ENCODE results near the gene CIAO2B. TPM values are rescaled to one million over a fixed set of nuclear protein-coding genes. Genes with fewer than 3 reads are reported as not detected.

CIAO2B gene
- total and polyA plus RNA-seq, 4 experiments from 2014 or later, result 72.7 to 150 (median 102) TPM

GRCh38 chr16:66891797-66892196 lies 42.4 kb downstream of the CIAO2B start:
- no peaks in the 10 kb centered on the region for H3K36me3 ChIP-seq (ENCODE audit: insufficient read depth, low read length)
- no peak overlapping the region for H3K27ac ChIP-seq (ENCODE audit: low read depth, low read length)
- Mint-ChIP-seq H3K4me3 (no peak overlapping the region), H3K27ac (peak overlapping the region in 1 of 7 donors; percentile 25), H3K36me3 (peaks cover 0 to 15% of the 10 kb centered on the region in 2 donors), H3K27me3 (no peaks in the 10 kb centered on the region), H3K9me3 (no peaks in the 10 kb centered on the region), H3K4me1 (peaks cover 10 to 23% (median 17%) of the 10 kb centered on the region in 4 donors)
- intact Hi-C loops (cut with micrococcal nuclease), result no loop called here
- DNase-seq, result no peak
- H3K9me3 ChIP-seq (ENCODE audit: control insufficient read depth in 1 of 2, low read length in 2 of 2), result no peaks in the 10 kb centered on the region
- H3K4me3 ChIP-seq (ENCODE audit: low read length in 2 of 2), result no peak overlapping the region
- peaks cover 3% of the 10 kb centered on the region for H3K4me1 ChIP-seq (ENCODE audit: insufficient read depth, low read length)
- no peaks in the 10 kb centered on the region for H3K27me3 ChIP-seq (ENCODE audit: insufficient read depth, low read length)
- ChIA-PET POLR2A (ENCODE audit: partially characterized antibody) (interaction anchor here (0.6 to 1.6 kb wide), 2 partner anchors 12 to 34 kb away, joined by 3 to 6 read pairs; partner anchors contain the start of gene PDP2), CTCF (ENCODE audit: partially characterized antibody) (interaction anchor here (1.0 to 3.9 kb wide), 4 partner anchors 19 to 61 kb away, joined by 3 to 12 read pairs (median 6); partner anchors contain the start of gene NAE1)

- Mint-ChIP-seq H3K27ac (peak overlapping the region in 3 of 7 donors; percentile 18 to 84 (median 24)), H3K36me3 (peaks cover 0 to 15% of the 10 kb centered on the region in 2 donors), H3K9me3 (no peaks in the 10 kb centered on the region), H3K4me1 (peaks cover 12 to 24% (median 19%) of the 10 kb centered on the region in 4 donors), H3K27me3 (no peaks in the 10 kb centered on the region), H3K4me3 (peak overlapping the region in 1 of 8 donors; percentile 63)
- intact Hi-C loops (cut with micrococcal nuclease), result no loop called here
- Histone ChIP-seq H3K4me3 (ENCODE audit: low read length in 2 of 2) (no peak overlapping the region), H3K27ac (ENCODE audit: low read depth, low read length) (no peak overlapping the region), H3K9me3 (ENCODE audit: control insufficient read depth in 1 of 2, low read length in 2 of 2) (no peaks in the 10 kb centered on the region), H3K36me3 (ENCODE audit: insufficient read depth, low read length) (no peaks in the 10 kb centered on the region), H3K27me3 (ENCODE audit: insufficient read depth, low read length) (no peaks in the 10 kb centered on the region), H3K4me1 (ENCODE audit: insufficient read depth, low read length) (peaks cover 6% of the 10 kb centered on the region)
- DNase-seq, result no peak
- ChIA-PET CTCF (ENCODE audit: partially characterized antibody) (interaction anchor here (1.3 to 3.9 kb wide), 2 partner anchors 11 to 18 kb away, joined by 6 to 12 read pairs; partner anchors contain the start of gene PDP2), POLR2A (ENCODE audit: partially characterized antibody) (no interaction called here)
These were observed 42.8 kb downstream of the CIAO2B start for GRCh38 chr16:66891360-66891759.

DNA sequence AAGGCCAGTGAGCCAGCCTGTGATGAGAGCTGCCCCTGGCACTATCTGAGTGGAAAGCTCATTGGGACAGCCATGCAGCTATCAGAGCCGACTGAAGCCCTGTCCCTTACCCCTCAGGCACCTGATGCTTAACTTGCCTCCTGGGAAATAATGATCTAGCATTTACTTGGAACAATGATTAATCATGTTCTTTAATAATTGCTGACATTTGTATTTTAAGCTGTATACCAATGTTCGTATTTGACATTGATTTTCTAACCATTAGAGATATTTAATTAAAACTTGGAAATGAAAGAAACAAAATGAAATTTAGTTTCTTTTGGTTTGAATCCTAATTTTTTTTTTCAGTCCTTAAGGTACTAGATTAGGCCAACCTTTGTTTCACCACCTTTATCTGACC lies 43.4 kb downstream of the CIAO2B start:
- intact Hi-C loops (cut with micrococcal nuclease), result no loop called here
- Mint-ChIP-seq H3K36me3 (peaks cover under 1 to 18% of the 10 kb centered on the region in 2 donors), H3K9me3 (no peaks in the 10 kb centered on the region), H3K4me1 (peaks cover 12 to 26% (median 18%) of the 10 kb centered on the region in 4 donors), H3K27me3 (no peaks in the 10 kb centered on the region), H3K4me3 (no peak overlapping the region), H3K27ac (peak overlapping the region in 1 of 7 donors; percentile 48)
- Histone ChIP-seq H3K9me3 (ENCODE audit: control insufficient read depth in 1 of 2, low read length in 2 of 2) (no peaks in the 10 kb centered on the region), H3K27me3 (ENCODE audit: insufficient read depth, low read length) (no peaks in the 10 kb centered on the region), H3K36me3 (ENCODE audit: insufficient read depth, low read length) (peaks cover 5% of the 10 kb centered on the region), H3K27ac (ENCODE audit: low read depth, low read length) (no peak overlapping the region), H3K4me3 (ENCODE audit: low read length in 2 of 2) (no peak overlapping the region), H3K4me1 (ENCODE audit: insufficient read depth, low read length) (peaks cover 8% of the 10 kb centered on the region)
- ChIA-PET POLR2A (ENCODE audit: partially characterized antibody) (no interaction called here), CTCF (ENCODE audit: partially characterized antibody) (interaction anchor here (1.0 to 3.9 kb wide), 4 partner anchors 10 to 23 kb away, joined by 4 to 12 read pairs (median 8); partner anchors contain the start of gene PDP2)
- DNase-seq, result no peak

- peaks cover 11 to 26% (median 20%) of the 10 kb centered on the region in 4 donors for H3K4me1 Mint-ChIP-seq
- H3K4me3 Mint-ChIP-seq, result no peak overlapping the region
- no peak for DNase-seq
- Histone ChIP-seq H3K27me3 (ENCODE audit: insufficient read depth, low read length) (no peaks in the 10 kb centered on the region), H3K4me3 (ENCODE audit: low read length in 2 of 2) (no peak overlapping the region), H3K27ac (ENCODE audit: low read depth, low read length) (no peak overlapping the region), H3K9me3 (ENCODE audit: control insufficient read depth in 1 of 2, low read length in 2 of 2) (no peaks in the 10 kb centered on the region), H3K4me1 (ENCODE audit: insufficient read depth, low read length) (peaks cover 8% of the 10 kb centered on the region), H3K36me3 (ENCODE audit: insufficient read depth, low read length) (peaks cover 17% of the 10 kb centered on the region)
- POLR2A ChIA-PET (ENCODE audit: partially characterized antibody), result no interaction called here
- H3K27me3 Mint-ChIP-seq, result no peaks in the 10 kb centered on the region
- no peaks in the 10 kb centered on the region for H3K9me3 Mint-ChIP-seq
- H3K36me3 Mint-ChIP-seq, result peaks cover 10 to 30% of the 10 kb centered on the region in 2 donors
- CTCF ChIA-PET (ENCODE audit: partially characterized antibody), result interaction anchor here (0.6 to 3.9 kb wide), 3 partner anchors 17 to 343 kb away, joined by 3 to 12 read pairs (median 9); no protein-coding TSS in a partner anchor
- intact Hi-C loops (cut with micrococcal nuclease), result no loop called here
- H3K27ac Mint-ChIP-seq, result peak overlapping the region in 1 of 7 donors; percentile 30
These were observed 44.6 kb downstream of the CIAO2B start for GRCh38 chr16:66889622-66890021.

DNA sequence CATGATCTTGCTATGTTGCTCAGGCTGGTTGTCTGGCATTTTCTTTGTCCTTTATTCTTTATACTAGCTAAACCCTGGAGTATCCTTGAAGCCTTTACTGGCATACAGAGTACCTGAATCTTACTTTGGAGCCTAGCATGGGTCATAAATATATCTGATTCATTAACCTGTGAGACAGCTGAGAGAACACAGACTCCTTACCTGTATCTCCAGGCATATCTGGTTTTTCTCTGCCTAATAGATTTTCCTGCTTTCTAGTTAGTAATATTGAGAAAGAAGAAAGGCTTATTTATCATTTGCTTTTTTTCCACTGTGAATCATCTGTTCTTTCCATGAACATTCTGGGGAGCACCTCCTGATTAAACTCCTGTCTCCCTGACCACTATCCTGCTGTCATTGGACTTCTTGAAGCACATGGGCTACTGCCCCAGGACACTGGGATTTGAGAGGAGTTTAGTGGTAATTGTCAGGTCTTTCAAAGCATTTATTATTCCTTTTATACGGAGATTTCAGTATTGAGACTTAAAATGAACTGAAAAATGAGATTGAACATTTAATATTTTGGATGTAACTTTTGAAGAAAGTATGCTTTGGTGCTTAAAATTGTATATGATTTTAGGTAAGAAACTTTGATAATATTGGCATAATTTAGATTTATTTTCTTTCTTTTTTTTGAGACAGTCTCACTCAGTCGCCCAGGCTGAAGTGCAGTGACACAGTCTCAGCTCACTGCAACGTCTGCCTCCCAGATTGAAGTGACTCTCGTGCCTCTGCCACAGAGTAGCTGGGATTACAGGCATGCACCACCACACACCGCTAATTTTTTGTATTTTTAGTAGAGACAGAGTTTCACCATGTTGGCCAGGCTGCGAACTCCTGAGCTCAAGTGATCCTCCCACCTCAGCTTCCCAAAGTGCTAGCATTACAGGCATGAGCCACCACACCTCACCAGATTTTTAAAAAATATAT lies 45.3 kb downstream of the CIAO2B start:
- Mint-ChIP-seq H3K4me3 (no peak overlapping the region), H3K9me3 (no peaks in the 10 kb centered on the region), H3K4me1 (peaks cover 11 to 27% (median 21%) of the 10 kb centered on the region in 4 donors), H3K36me3 (peaks cover 14 to 36% of the 10 kb centered on the region in 2 donors), H3K27me3 (no peaks in the 10 kb centered on the region), H3K27ac (peak overlapping the region in 3 of 7 donors; percentile 18 to 32 (median 30))
- POLR2A ChIA-PET (ENCODE audit: partially characterized antibody), result no interaction called here
- Histone ChIP-seq H3K36me3 (ENCODE audit: insufficient read depth, low read length) (peaks cover 21% of the 10 kb centered on the region), H3K4me1 (ENCODE audit: insufficient read depth, low read length) (peaks cover 8% of the 10 kb centered on the region), H3K27me3 (ENCODE audit: insufficient read depth, low read length) (no peaks in the 10 kb centered on the region), H3K9me3 (ENCODE audit: control insufficient read depth in 1 of 2, low read length in 2 of 2) (no peaks in the 10 kb centered on the region), H3K27ac (ENCODE audit: low read depth, low read length) (no peak overlapping the region), H3K4me3 (ENCODE audit: low read length in 2 of 2) (no peak overlapping the region)
- DNase-seq, result no peak
- CTCF ChIA-PET (ENCODE audit: partially characterized antibody), result interaction anchor here (0.6 to 3.9 kb wide), 3 partner anchors 16 to 344 kb away, joined by 3 to 12 read pairs (median 9); no protein-coding TSS in a partner anchor
- intact Hi-C loops (cut with micrococcal nuclease), result no loop called here

- CTCF ChIA-PET (ENCODE audit: partially characterized antibody), result interaction anchor here (1.9 kb wide), 1 partner anchor 19 kb away, joined by 6 read pairs; no protein-coding TSS in a partner anchor
- Mint-ChIP-seq H3K27me3 (no peaks in the 10 kb centered on the region), H3K9me3 (no peaks in the 10 kb centered on the region), H3K4me3 (no peak overlapping the region), H3K4me1 (peaks cover 13 to 32% (median 20%) of the 10 kb centered on the region in 4 donors), H3K27ac (peak overlapping the region in 1 of 7 donors; percentile 19), H3K36me3 (peaks cover 14 to 36% of the 10 kb centered on the region in 2 donors)
- no peak for DNase-seq
- Histone ChIP-seq H3K27ac (ENCODE audit: low read depth, low read length) (no peak overlapping the region), H3K4me1 (ENCODE audit: insufficient read depth, low read length) (peaks cover 14% of the 10 kb centered on the region), H3K9me3 (ENCODE audit: control insufficient read depth in 1 of 2, low read length in 2 of 2) (no peaks in the 10 kb centered on the region), H3K27me3 (ENCODE audit: insufficient read depth, low read length) (no peaks in the 10 kb centered on the region), H3K36me3 (ENCODE audit: insufficient read depth, low read length) (peaks cover 21% of the 10 kb centered on the region), H3K4me3 (ENCODE audit: low read length in 2 of 2) (no peak overlapping the region)
- POLR2A ChIA-PET (ENCODE audit: partially characterized antibody), result no interaction called here
- intact Hi-C loops (cut with micrococcal nuclease), result no loop called here
These were observed 47.3 kb downstream of the CIAO2B start for GRCh38 chr16:66886914-66887313.

DNA sequence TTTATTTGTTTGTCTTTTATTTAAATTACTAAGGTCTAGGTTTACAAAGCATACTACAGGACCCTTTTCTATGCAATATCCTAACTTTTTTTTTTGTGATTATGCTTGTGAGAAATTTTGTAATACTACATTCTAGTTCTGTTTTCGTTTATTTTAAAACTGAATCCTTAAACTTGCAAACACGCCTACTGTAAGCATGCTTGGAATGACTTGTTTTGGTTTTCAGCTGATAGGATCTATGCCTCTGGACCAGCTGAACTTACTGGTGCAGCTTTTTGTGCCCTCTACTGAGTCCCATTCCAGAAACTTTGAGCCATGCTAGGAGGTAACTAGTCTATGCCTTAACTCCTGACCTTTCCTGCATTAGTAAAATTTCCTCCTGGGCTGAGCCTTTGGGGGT lies 47.9 kb downstream of the CIAO2B start:
- no peaks in the 10 kb centered on the region for H3K9me3 Mint-ChIP-seq
- Histone ChIP-seq H3K27me3 (ENCODE audit: insufficient read depth, low read length) (no peaks in the 10 kb centered on the region), H3K36me3 (ENCODE audit: insufficient read depth, low read length) (peaks cover 21% of the 10 kb centered on the region), H3K4me1 (ENCODE audit: insufficient read depth, low read length) (peaks cover 20% of the 10 kb centered on the region), H3K27ac (ENCODE audit: low read depth, low read length) (no peak overlapping the region), H3K4me3 (ENCODE audit: low read length in 2 of 2) (no peak overlapping the region), H3K9me3 (ENCODE audit: control insufficient read depth in 1 of 2, low read length in 2 of 2) (no peaks in the 10 kb centered on the region)
- POLR2A ChIA-PET (ENCODE audit: partially characterized antibody), result no interaction called here
- no peak for DNase-seq
- no peaks in the 10 kb centered on the region for H3K27me3 Mint-ChIP-seq
- H3K4me3 Mint-ChIP-seq, result no peak overlapping the region
- H3K36me3 Mint-ChIP-seq, result peaks cover 14 to 36% of the 10 kb centered on the region in 2 donors
- CTCF ChIA-PET (ENCODE audit: partially characterized antibody), result interaction anchor here (1.0 to 1.9 kb wide), 2 partner anchors 9 to 18 kb away, joined by 4 to 6 read pairs; no protein-coding TSS in a partner anchor
- intact Hi-C loops (cut with micrococcal nuclease), result no loop called here
- no peak overlapping the region for H3K27ac Mint-ChIP-seq
- peaks cover 14 to 38% (median 25%) of the 10 kb centered on the region in 4 donors for H3K4me1 Mint-ChIP-seq
